ENCODE data around the gene BACE1-AS.
"Not testable (repeated sequence)": the region's sequence is repeated elsewhere in the genome, so short reads cannot be mapped to it uniquely, and the experiment has no call there.

Gene BACE1-AS

GRCh38 chr11:117302228-117302627, 11.1 kb downstream of the BACE1-AS start:
- Mint-ChIP-seq H3K27ac (no peak overlapping the region), H3K4me1 (no peaks in the 10 kb centered on the region), H3K27me3 (no peaks in the 10 kb centered on the region), H3K36me3 (ENCODE audit: low read depth) (no peaks in the 10 kb centered on the region), H3K9me3 (no peaks in the 10 kb centered on the region), H3K4me3 (no peak overlapping the region)
- DNase-seq: no peak
- no peak for ATAC-seq

- H3K27ac Mint-ChIP-seq: no peak overlapping the region
- no peaks in the 10 kb centered on the region for H3K4me1 Mint-ChIP-seq
- ATAC-seq (no peak), DNase-seq (no peak)
- H3K27me3 Mint-ChIP-seq: no peaks in the 10 kb centered on the region
- H3K36me3 Mint-ChIP-seq (ENCODE audit: low read depth): no peaks in the 10 kb centered on the region
- H3K4me3 Mint-ChIP-seq: no peak overlapping the region
- no peaks in the 10 kb centered on the region for H3K9me3 Mint-ChIP-seq
Observed at GRCh38 chr11:117303101-117303500, 12.0 kb downstream of the BACE1-AS start.

GRCh38 chr11:117303646-117304315, 12.6 kb downstream of the BACE1-AS start:
- Mint-ChIP-seq H3K4me3 (no peak overlapping the region), H3K36me3 (ENCODE audit: low read depth) (no peaks in the 10 kb centered on the region), H3K9me3 (no peaks in the 10 kb centered on the region), H3K27ac (no peak overlapping the region), H3K27me3 (no peaks in the 10 kb centered on the region), H3K4me1 (no peaks in the 10 kb centered on the region)
- ATAC-seq (no peak), DNase-seq (no peak)

GRCh38 chr11:117305145-117305544, 14.0 kb downstream of the BACE1-AS start:
- no peak for ATAC-seq
- H3K27ac Mint-ChIP-seq: no peak overlapping the region
- H3K4me1 Mint-ChIP-seq: no peaks in the 10 kb centered on the region
- H3K36me3 Mint-ChIP-seq (ENCODE audit: low read depth): no peaks in the 10 kb centered on the region
- peaks cover 5% of the 10 kb centered on the region for H3K27me3 Mint-ChIP-seq
- DNase-seq: no peak
- H3K4me3 Mint-ChIP-seq: no peak overlapping the region
- H3K9me3 Mint-ChIP-seq: no peaks in the 10 kb centered on the region

- Mint-ChIP-seq H3K9me3 (no peaks in the 10 kb centered on the region), H3K36me3 (ENCODE audit: low read depth) (no peaks in the 10 kb centered on the region), H3K4me3 (no peak overlapping the region), H3K4me1 (no peaks in the 10 kb centered on the region), H3K27ac (no peak overlapping the region), H3K27me3 (peaks cover 9% of the 10 kb centered on the region)
- no peak for DNase-seq
- no peak for ATAC-seq
Observed at GRCh38 chr11:117309310-117309709, 18.2 kb downstream of the BACE1-AS start.

- H3K4me1 Mint-ChIP-seq: peaks cover 12% of the 10 kb centered on the region
- H3K9me3 Mint-ChIP-seq: no peaks in the 10 kb centered on the region
- no peak overlapping the region for H3K4me3 Mint-ChIP-seq
- H3K27ac Mint-ChIP-seq: no peak overlapping the region
- no peaks in the 10 kb centered on the region for H3K36me3 Mint-ChIP-seq (ENCODE audit: low read depth)
- ATAC-seq (no peak), DNase-seq (no peak)
- peaks cover 33% of the 10 kb centered on the region for H3K27me3 Mint-ChIP-seq
Observed at GRCh38 chr11:117313091-117313490, 21.9 kb downstream of the BACE1-AS start.

GRCh38 chr11:117313828-117314768, 23.0 kb downstream of the BACE1-AS start:
- no peaks in the 10 kb centered on the region for H3K9me3 Mint-ChIP-seq
- no peak for DNase-seq

GRCh38 chr11:117314840-117315239, 23.7 kb downstream of the BACE1-AS start:
- Mint-ChIP-seq H3K27me3 (peaks cover 33% of the 10 kb centered on the region), H3K36me3 (ENCODE audit: low read depth) (no peaks in the 10 kb centered on the region), H3K4me3 (peak overlapping the region; percentile 63), H3K27ac (no peak overlapping the region), H3K4me1 (peaks cover 12% of the 10 kb centered on the region), H3K9me3 (no peaks in the 10 kb centered on the region)
- no peak for ATAC-seq
- no peak for DNase-seq

More at GRCh38 chr11:117313828-117314768, 23.0 kb downstream of the BACE1-AS start:
- no peak for ATAC-seq
- peaks cover 38% of the 10 kb centered on the region for H3K27me3 Mint-ChIP-seq
- peak overlapping the region; percentile 24 for H3K4me3 Mint-ChIP-seq
- peaks cover 12% of the 10 kb centered on the region for H3K4me1 Mint-ChIP-seq
- H3K36me3 Mint-ChIP-seq (ENCODE audit: low read depth): no peaks in the 10 kb centered on the region
- H3K27ac Mint-ChIP-seq: no peak overlapping the region

GRCh38 chr11:117315285-117316196, 24.4 kb downstream of the BACE1-AS start:
- peak; percentile 82 for ATAC-seq
- no peaks in the 10 kb centered on the region for H3K9me3 Mint-ChIP-seq
- DNase-seq: peak; percentile 27
- peaks cover 33% of the 10 kb centered on the region for H3K27me3 Mint-ChIP-seq
- peak overlapping the region; percentile 75 for H3K4me3 Mint-ChIP-seq
- H3K4me1 Mint-ChIP-seq: peaks cover 12% of the 10 kb centered on the region
- H3K27ac Mint-ChIP-seq: no peak overlapping the region
- H3K36me3 Mint-ChIP-seq (ENCODE audit: low read depth): no peaks in the 10 kb centered on the region

GRCh38 chr11:117316197-117316961, 25.2 kb downstream of the BACE1-AS start, which contains the start of gene BACE1:
TSS of gene BACE1 (minus strand) at chr11:117316256. CDS start at chr11:117315795, 461 bp downstream.
- Mint-ChIP-seq H3K4me3 (peak within 1 kb of the TSS; percentile 75), H3K27me3 (peaks cover 33% of the 10 kb centered on the region), H3K4me1 (peaks cover 12% of the 10 kb centered on the region), H3K9me3 (no peaks in the 10 kb centered on the region), H3K36me3 (ENCODE audit: low read depth) (no peaks in the 10 kb centered on the region), H3K27ac (peak within 1 kb of the TSS; percentile 12)
- ATAC-seq (peak; percentile 47), DNase-seq (peak; percentile 34)

- Mint-ChIP-seq H3K9me3 (no peaks in the 10 kb centered on the region), H3K36me3 (ENCODE audit: low read depth) (no peaks in the 10 kb centered on the region), H3K27ac (no peak overlapping the region), H3K4me1 (peaks cover 12% of the 10 kb centered on the region), H3K4me3 (no peak overlapping the region), H3K27me3 (peaks cover 33% of the 10 kb centered on the region)
- ATAC-seq (no peak), DNase-seq (no peak)
Observed at GRCh38 chr11:117318738-117319137, 27.6 kb downstream of the BACE1-AS start.

- H3K9me3 Mint-ChIP-seq: no peaks in the 10 kb centered on the region
- peaks cover 29% of the 10 kb centered on the region for H3K27me3 Mint-ChIP-seq
- H3K36me3 Mint-ChIP-seq (ENCODE audit: low read depth): no peaks in the 10 kb centered on the region
- ATAC-seq (no peak), DNase-seq (no peak)
- no peak overlapping the region for H3K4me3 Mint-ChIP-seq
- H3K4me1 Mint-ChIP-seq: peaks cover 12% of the 10 kb centered on the region
- H3K27ac Mint-ChIP-seq: no peak overlapping the region
Observed at GRCh38 chr11:117319214-117319840, 28.2 kb downstream of the BACE1-AS start.

GRCh38 chr11:117327255-117327566, 36.1 kb downstream of the BACE1-AS start:
- H3K27me3 Mint-ChIP-seq; H3K4me1 Mint-ChIP-seq; H3K36me3 Mint-ChIP-seq (ENCODE audit: low read depth); ATAC-seq; H3K4me3 Mint-ChIP-seq; DNase-seq; H3K9me3 Mint-ChIP-seq: not testable (repeated sequence)
- peak overlapping the region; percentile 73 for H3K27ac Mint-ChIP-seq

Data from activated naive CD8-positive, alpha-beta T cell treated with anti-CD3 and anti-CD28 coated beads, Interleukin-2, amount 50 U/mL, for 24 hours (primary cell).